Measurements from ENCODE around the gene GOLGA6L2. TPM values are rescaled to one million over a fixed set of nuclear protein-coding genes. Genes with fewer than 3 reads are reported as not detected.

GOLGA6L2 gene
- total RNA-seq, 3 donors from 2014 or later (not counting 1 experiment from before 2014, with no cell fraction given), result not detected

GRCh38 chr15:23395030-23395692, 51.9 kb downstream of the GOLGA6L2 start:
- Histone ChIP-seq H3K36me3 (ENCODE audit: control insufficient read depth, insufficient read depth, low read length) (no peaks in the 10 kb centered on the region), H3K4me3 (ENCODE audit: low read length) (no peak overlapping the region), H3K27ac (ENCODE audit: low read length) (no peak overlapping the region), H3K27me3 (ENCODE audit: control insufficient read depth, insufficient read depth, low read length) (no peaks in the 10 kb centered on the region), H3K9me3 (ENCODE audit: control insufficient read depth, insufficient read depth, low read length) (no peaks in the 10 kb centered on the region), H3K4me1 (ENCODE audit: control insufficient read depth, insufficient read depth, low read length) (no peaks in the 10 kb centered on the region)
- no peaks in the 10 kb centered on the region for H3K4me1 Mint-ChIP-seq
- intact Hi-C loops (cut with micrococcal nuclease), result no loop called here
- H3K4me3 Mint-ChIP-seq, result no peak overlapping the region
- ATAC-seq, result no peak
- H3K27ac Mint-ChIP-seq, result no peak overlapping the region
- no peak for TF ChIP-seq CTCF (IDR thresholded peaks at IDR 0.05)
- H3K27me3 Mint-ChIP-seq (ENCODE audit: low read depth in 2 of 2), result no peaks in the 10 kb centered on the region
- H3K36me3 Mint-ChIP-seq, result no peaks in the 10 kb centered on the region
- 84% methylated on average over 14 of the region's 15 CpGs for WGBS (ENCODE audit: insufficient coverage)
- H3K9me3 Mint-ChIP-seq, result no peaks in the 10 kb centered on the region
- no peak for DNase-seq

Other genes starting within 250 kb of the GOLGA6L2 start
- gene GOLGA6L26, start 113.0 kb downstream of the GOLGA6L2 start, total RNA-seq, result not detected
- 1 to 10 TPM; 2.3 to 6.0 (median 2.8) TPM for gene GOLGA8S, start 92.5 kb downstream of the GOLGA6L2 start, total RNA-seq
- 1 to 10 TPM in 2 of 3 donors, under 1 TPM in 1; 0.30 to 4.7 (median 1.8) TPM for gene MKRN3, start 118.4 kb upstream of the GOLGA6L2 start, total RNA-seq
- not detected for gene MAGEL2, start 200.6 kb upstream of the GOLGA6L2 start, total RNA-seq
- under 1 TPM in 2 of 3 donors, not detected in 1; 0.23 to 0.29 TPM for gene NDN, start 240.1 kb upstream of the GOLGA6L2 start, total RNA-seq

Data from natural killer cell (primary cell).